ENCODE measurements around the gene VIPAS39. TPM values are rescaled to one million over a fixed set of nuclear protein-coding genes. Genes with fewer than 3 reads are reported as not detected.
"Not testable (repeated sequence)": the region's sequence is repeated elsewhere in the genome, so short reads cannot be mapped to it uniquely, and the experiment has no call there.

The VIPAS39 gene
- total RNA-seq, 4 donors from 2014 or later = 7.4 to 54.1 (median 23.6) TPM

GRCh38 chr14:77416836-77417235 is 40.6 kb downstream of the VIPAS39 start:
- Histone ChIP-seq H3K27ac (no peak overlapping the region), H3K27me3 (no peaks in the 10 kb centered on the region), H3K9me3 (peaks cover 0 to 14% of the 10 kb centered on the region in 2 donors), H3K4me1 (no peaks in the 10 kb centered on the region), H3K4me3 (no peak overlapping the region), H3K36me3 (no peaks in the 10 kb centered on the region)
- intact Hi-C loops (cut with DNase I; ENCODE audit: low total_unique reads) = no loop called here
- DNase-seq = no peak
- no peak for TF ChIP-seq POLR2A (IDR thresholded peaks at IDR 0.05)
- no peak for TF ChIP-seq CTCF (IDR thresholded peaks at IDR 0.05)

- H3K4me3 ChIP-seq; H3K27ac ChIP-seq; H3K4me1 ChIP-seq; DNase-seq; H3K36me3 ChIP-seq; intact Hi-C loops (cut with DNase I; ENCODE audit: low total_unique reads); H3K27me3 ChIP-seq: not testable (repeated sequence)
- H3K9me3 ChIP-seq = peaks cover 0 to 14% of the 10 kb centered on the region in 2 donors
Observed at GRCh38 chr14:77416098-77416497, 41.3 kb downstream of the VIPAS39 start.

GRCh38 chr14:77415403-77416030 is 41.9 kb downstream of the VIPAS39 start:
- H3K36me3 ChIP-seq; intact Hi-C loops (cut with DNase I; ENCODE audit: low total_unique reads); H3K4me3 ChIP-seq; H3K4me1 ChIP-seq; DNase-seq; H3K27me3 ChIP-seq; H3K27ac ChIP-seq: not testable (repeated sequence)
- peaks cover 0 to 10% of the 10 kb centered on the region in 2 donors for H3K9me3 ChIP-seq

- no peak for DNase-seq
- TF ChIP-seq CTCF (IDR thresholded peaks at IDR 0.05) (no peak), POLR2A (IDR thresholded peaks at IDR 0.05) (no peak)
Observed at GRCh38 chr14:77409131-77409533, 48.3 kb downstream of the VIPAS39 start.

GRCh38 chr14:77407158-77407557 is 50.2 kb downstream of the VIPAS39 start:
- H3K27ac ChIP-seq = no peak overlapping the region
- DNase-seq = no peak
- H3K36me3 ChIP-seq = no peaks in the 10 kb centered on the region
- H3K4me3 ChIP-seq = no peak overlapping the region
- TF ChIP-seq CTCF (IDR thresholded peaks at IDR 0.05) (no peak), POLR2A (IDR thresholded peaks at IDR 0.05) (no peak)
- no peaks in the 10 kb centered on the region for H3K27me3 ChIP-seq
- intact Hi-C loops (cut with DNase I; ENCODE audit: low total_unique reads) = no loop called here
- H3K4me1 ChIP-seq = no peaks in the 10 kb centered on the region
- H3K9me3 ChIP-seq = no peaks in the 10 kb centered on the region

More at GRCh38 chr14:77409131-77409533, 48.3 kb downstream of the VIPAS39 start:
- Histone ChIP-seq H3K27me3 (no peaks in the 10 kb centered on the region), H3K27ac (no peak overlapping the region), H3K4me3 (no peak overlapping the region), H3K4me1 (no peaks in the 10 kb centered on the region), H3K9me3 (no peaks in the 10 kb centered on the region), H3K36me3 (no peaks in the 10 kb centered on the region)
- intact Hi-C loops (cut with DNase I; ENCODE audit: low total_unique reads) = no loop called here

GRCh38 chr14:77406718-77407117 is 50.7 kb downstream of the VIPAS39 start:
- no peaks in the 10 kb centered on the region for H3K9me3 ChIP-seq

More at GRCh38 chr14:77406718-77407117, 50.7 kb downstream of the VIPAS39 start:
- DNase-seq = no peak
- H3K36me3 ChIP-seq = no peaks in the 10 kb centered on the region
- H3K27ac ChIP-seq = no peak overlapping the region
- H3K4me1 ChIP-seq = no peaks in the 10 kb centered on the region
- H3K4me3 ChIP-seq = no peak overlapping the region
- no peak for TF ChIP-seq CTCF (IDR thresholded peaks at IDR 0.05)
- no peak for TF ChIP-seq POLR2A (IDR thresholded peaks at IDR 0.05)
- no peaks in the 10 kb centered on the region for H3K27me3 ChIP-seq
- intact Hi-C loops (cut with DNase I; ENCODE audit: low total_unique reads) = no loop called here
